ENCODE results near the gene SLC25A51.

Gene SLC25A51

GRCh38 chr9:37931592-37931991 lies 27.7 kb upstream of the SLC25A51 start:
- no peak overlapping the region for H3K4me3 ChIP-seq (ENCODE audit: severe bottlenecking)
- H3K4me1 ChIP-seq (ENCODE audit: insufficient read depth, poor library complexity, severe bottlenecking): peaks cover 22% of the 10 kb centered on the region
- no peaks in the 10 kb centered on the region for H3K9me3 ChIP-seq (ENCODE audit: severe bottlenecking)
- H3K36me3 ChIP-seq (ENCODE audit: low read depth): peaks cover 52% of the 10 kb centered on the region
- ATAC-seq (ENCODE audit: low read depth): no peak
- no peak for TF ChIP-seq CTCF (IDR thresholded peaks at IDR 0.05; ENCODE audit: poor library complexity, severe bottlenecking)
- no peak overlapping the region for H3K27ac ChIP-seq (ENCODE audit: poor library complexity, severe bottlenecking)
- no peak for DNase-seq (ENCODE audit: low spot score)
- H3K27me3 ChIP-seq (ENCODE audit: insufficient read depth, poor library complexity, severe bottlenecking): no peaks in the 10 kb centered on the region

GRCh38 chr9:37929441-37929895 lies 25.5 kb upstream of the SLC25A51 start:
- Histone ChIP-seq H3K9me3 (ENCODE audit: severe bottlenecking) (no peaks in the 10 kb centered on the region), H3K27me3 (ENCODE audit: insufficient read depth, poor library complexity, severe bottlenecking) (no peaks in the 10 kb centered on the region), H3K4me3 (ENCODE audit: severe bottlenecking) (no peak overlapping the region), H3K4me1 (ENCODE audit: insufficient read depth, poor library complexity, severe bottlenecking) (peaks cover 29% of the 10 kb centered on the region), H3K27ac (ENCODE audit: poor library complexity, severe bottlenecking) (peak overlapping the region; percentile 41), H3K36me3 (ENCODE audit: low read depth) (peaks cover 44% of the 10 kb centered on the region)
- ATAC-seq (ENCODE audit: low read depth): peak; percentile 63
- TF ChIP-seq CTCF (IDR thresholded peaks at IDR 0.05; ENCODE audit: poor library complexity, severe bottlenecking): no peak
- DNase-seq (ENCODE audit: low spot score): no peak

DNA sequence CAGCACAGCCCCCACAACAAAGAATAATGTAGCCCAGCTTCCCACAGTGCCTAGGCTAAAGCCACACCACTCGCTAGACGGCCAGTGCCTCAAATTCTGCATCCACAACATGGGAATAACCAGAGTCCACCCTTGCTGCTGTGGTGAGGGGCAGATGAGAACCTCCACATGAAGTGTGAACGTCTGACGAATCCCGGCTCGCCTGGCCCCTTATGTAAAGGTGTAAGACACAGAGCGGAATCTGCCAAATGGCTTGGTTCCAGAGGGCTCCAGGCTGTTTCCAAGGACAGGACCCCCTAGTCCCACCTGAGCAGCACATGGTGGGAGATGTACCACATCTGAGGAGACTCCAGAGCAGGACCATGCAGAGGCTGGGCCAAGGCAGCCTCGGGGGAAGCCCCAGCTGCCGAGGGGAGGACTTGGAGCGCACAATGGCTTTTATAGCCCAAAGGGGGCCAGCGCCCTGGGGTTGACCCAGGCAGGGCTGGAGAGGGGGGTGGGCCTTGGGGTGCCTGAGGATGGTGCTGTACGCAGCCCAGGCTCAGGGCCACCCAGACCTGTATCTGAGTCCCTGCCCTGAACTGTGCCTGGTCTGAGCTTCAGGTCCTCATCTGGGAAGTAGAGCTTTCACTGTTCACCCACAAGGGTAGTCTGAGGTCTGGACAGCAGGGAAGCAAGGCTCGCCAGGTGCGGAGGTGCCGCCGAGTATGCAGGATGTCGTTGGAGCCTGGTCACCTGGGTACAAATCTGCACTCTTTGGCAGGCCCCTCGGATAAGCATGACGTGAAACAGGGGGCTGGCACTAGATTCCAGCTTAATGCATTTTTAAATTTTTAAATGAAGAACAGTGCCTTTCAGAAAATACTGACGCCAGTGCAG lies 24.9 kb upstream of the SLC25A51 start:
- H3K4me3 ChIP-seq (ENCODE audit: severe bottlenecking): no peak overlapping the region
- H3K27ac ChIP-seq (ENCODE audit: poor library complexity, severe bottlenecking): peak overlapping the region; percentile 41
- peaks cover 29% of the 10 kb centered on the region for H3K4me1 ChIP-seq (ENCODE audit: insufficient read depth, poor library complexity, severe bottlenecking)
- TF ChIP-seq CTCF (IDR thresholded peaks at IDR 0.05; ENCODE audit: poor library complexity, severe bottlenecking): no peak
- H3K9me3 ChIP-seq (ENCODE audit: severe bottlenecking): no peaks in the 10 kb centered on the region
- no peak for ATAC-seq (ENCODE audit: low read depth)
- H3K36me3 ChIP-seq (ENCODE audit: low read depth): peaks cover 41% of the 10 kb centered on the region
- H3K27me3 ChIP-seq (ENCODE audit: insufficient read depth, poor library complexity, severe bottlenecking): no peaks in the 10 kb centered on the region
- no peak for DNase-seq (ENCODE audit: low spot score)

GRCh38 chr9:37927601-37928551 lies 23.9 kb upstream of the SLC25A51 start:
- Histone ChIP-seq H3K4me3 (ENCODE audit: severe bottlenecking) (no peak overlapping the region), H3K4me1 (ENCODE audit: insufficient read depth, poor library complexity, severe bottlenecking) (peaks cover 35% of the 10 kb centered on the region), H3K36me3 (ENCODE audit: low read depth) (peaks cover 33% of the 10 kb centered on the region), H3K9me3 (ENCODE audit: severe bottlenecking) (no peaks in the 10 kb centered on the region), H3K27me3 (ENCODE audit: insufficient read depth, poor library complexity, severe bottlenecking) (no peaks in the 10 kb centered on the region), H3K27ac (ENCODE audit: poor library complexity, severe bottlenecking) (peak overlapping the region; percentile 22)
- DNase-seq (ENCODE audit: low spot score) (no peak), ATAC-seq (ENCODE audit: low read depth) (no peak)
- no peak for TF ChIP-seq CTCF (IDR thresholded peaks at IDR 0.05; ENCODE audit: poor library complexity, severe bottlenecking)
